GM19395 (cell line): Measurements from ENCODE around the gene MRPL12.

Source experiments
- ATAC-seq: cut with Tn5 transposase; IDR thresholded peaks from one replicate; pipeline ENCODE4 v1.9.1; 2021; ENCODE audit warnings: mild to moderate bottlenecking, moderate library complexity; ENCODE audit not compliant: unreplicated experiment

Gene MRPL12

DNA sequence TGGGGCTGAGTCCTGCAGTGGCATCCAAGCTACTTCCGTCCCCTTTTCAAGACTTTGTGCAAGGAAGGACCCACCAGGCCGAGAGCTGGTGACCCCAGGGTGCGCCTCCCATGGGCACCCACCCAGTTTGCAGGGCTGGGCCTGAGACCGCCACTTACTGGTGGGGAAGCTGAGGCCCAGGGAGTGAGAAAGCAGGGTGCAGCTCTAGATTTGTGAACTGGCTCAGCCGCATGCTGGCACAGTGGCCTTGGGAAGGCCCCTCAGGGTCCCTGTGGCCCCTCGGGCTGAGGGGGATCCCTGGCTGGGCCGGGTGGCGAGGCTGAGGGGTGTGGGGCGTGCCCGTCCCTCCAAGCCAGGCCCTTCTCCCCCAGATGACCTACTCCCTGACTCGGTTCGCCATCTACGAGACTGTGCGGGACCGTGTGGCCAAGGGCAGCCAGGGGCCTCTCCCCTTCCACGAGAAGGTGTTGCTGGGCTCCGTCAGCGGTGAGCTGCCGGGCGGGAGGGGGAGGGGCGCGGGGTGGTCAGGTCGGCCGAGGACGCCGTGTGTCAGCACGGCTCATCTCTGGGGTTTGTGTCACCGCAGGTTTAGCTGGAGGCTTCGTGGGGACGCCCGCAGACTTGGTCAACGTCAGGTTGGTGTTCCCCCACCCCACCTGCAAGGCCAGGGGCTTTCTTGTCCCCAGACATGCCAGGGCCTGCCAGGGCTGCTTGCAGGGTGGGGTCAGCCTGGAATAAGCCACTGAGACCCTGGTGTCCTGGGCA is 12.1 kb downstream of the MRPL12 start:
- no peak for ATAC-seq

DNA sequence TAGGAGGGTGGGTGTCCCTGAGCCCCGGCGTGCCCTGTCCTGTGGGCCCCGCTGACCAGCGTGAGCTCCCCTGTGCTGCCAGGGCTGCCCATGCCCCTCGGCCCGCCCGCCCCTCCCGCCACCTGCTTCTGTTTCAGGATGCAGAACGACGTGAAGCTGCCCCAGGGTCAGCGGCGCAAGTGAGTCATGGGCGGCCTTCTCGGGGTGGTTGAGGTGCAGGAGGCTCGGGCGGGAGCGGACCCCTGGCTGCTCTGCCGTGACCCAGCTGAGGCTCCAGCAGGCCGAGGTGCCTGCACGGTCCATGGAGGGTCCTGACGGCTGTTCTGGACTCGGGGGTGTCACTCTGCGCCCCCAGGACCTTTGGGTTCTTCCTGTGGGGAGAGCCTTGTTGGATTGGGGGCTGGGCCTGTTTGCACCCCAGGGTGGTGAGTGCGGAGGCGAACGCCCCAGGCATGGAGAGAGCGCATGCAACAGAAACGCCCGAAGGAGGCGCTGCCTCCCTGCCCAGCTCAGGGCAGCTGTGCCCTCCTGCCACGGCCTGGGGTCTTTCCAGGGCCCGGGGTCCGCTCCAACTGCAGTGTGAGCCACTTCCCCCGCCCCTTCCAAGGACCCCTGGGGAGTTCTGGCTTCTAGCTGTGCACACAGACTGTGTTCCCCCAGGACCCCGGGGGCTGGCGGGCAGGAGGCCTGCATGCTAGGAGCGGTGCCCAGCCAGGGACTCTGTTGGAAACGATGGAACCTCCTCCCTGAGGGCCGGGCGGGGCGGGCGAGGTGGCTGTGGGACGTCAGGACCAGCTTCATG is 12.9 kb downstream of the MRPL12 start:
- ATAC-seq: no peak

DNA sequence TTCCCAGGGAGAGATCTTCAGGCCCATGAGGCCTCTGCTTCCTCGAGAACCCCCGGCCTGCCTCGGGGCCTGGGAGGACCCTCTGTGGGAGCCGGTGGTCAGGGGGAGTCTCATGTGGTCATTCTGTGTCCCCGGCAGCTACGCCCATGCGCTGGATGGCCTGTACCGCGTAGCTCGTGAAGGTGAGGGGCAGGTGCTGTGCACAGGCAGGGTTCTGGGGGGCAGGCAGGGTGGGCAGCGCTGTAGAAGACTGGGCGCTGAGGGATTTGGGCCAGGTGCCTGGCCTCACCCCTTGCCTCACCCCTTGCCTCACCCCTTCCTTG is 13.5 kb downstream of the MRPL12 start:
- ATAC-seq: no peak

DNA sequence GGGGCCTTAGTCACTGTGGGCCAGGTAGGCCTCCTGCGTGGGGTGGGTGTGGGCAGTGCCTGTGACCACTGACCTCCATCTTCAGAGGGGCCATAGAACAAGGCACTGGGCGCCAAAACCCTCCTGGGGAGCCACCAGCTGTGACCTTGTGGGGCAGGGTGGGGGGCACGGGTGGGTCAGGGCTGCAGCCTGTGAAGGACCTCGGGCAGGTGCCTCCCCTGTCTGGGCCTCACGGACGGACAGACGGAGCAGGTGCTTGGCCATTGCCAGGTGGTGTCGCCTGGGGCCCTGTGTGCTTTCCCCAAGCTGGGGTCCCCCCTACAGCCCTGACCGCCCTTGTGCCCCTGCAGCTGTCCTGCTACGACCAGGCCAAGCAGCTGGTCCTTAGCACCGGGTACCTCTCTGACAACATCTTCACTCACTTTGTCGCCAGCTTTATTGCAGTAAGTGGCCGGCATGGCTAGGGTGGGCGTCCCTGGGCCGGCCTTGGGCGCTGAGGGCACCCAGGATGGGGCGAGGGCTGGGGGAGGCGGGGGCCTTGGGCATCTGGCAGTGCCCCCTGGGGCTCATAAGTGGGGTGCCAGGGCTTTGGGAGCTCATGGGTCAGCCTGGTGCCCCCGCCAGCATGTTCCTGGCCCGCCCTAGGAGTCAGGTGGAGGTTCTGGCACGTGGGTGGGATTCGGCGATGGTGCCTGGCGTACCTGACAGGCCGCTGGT is 14.0 kb downstream of the MRPL12 start:
- no peak for ATAC-seq

DNA sequence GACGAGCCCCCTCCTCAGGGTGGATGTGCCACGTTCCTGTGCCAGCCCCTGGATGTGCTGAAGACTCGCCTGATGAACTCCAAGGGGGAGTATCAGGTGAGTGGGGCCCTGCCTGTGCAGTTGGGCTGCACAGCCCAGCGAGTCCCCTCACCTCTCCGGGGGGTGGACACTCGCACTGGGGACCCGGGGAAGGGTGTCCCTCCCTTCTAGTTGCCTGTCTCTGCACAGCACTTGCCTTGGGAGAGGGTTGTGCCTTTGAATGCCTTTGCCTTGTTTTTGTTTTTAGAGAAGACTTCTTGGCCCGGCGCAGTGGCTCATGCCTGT is 14.6 kb downstream of the MRPL12 start:
- ATAC-seq: no peak

DNA sequence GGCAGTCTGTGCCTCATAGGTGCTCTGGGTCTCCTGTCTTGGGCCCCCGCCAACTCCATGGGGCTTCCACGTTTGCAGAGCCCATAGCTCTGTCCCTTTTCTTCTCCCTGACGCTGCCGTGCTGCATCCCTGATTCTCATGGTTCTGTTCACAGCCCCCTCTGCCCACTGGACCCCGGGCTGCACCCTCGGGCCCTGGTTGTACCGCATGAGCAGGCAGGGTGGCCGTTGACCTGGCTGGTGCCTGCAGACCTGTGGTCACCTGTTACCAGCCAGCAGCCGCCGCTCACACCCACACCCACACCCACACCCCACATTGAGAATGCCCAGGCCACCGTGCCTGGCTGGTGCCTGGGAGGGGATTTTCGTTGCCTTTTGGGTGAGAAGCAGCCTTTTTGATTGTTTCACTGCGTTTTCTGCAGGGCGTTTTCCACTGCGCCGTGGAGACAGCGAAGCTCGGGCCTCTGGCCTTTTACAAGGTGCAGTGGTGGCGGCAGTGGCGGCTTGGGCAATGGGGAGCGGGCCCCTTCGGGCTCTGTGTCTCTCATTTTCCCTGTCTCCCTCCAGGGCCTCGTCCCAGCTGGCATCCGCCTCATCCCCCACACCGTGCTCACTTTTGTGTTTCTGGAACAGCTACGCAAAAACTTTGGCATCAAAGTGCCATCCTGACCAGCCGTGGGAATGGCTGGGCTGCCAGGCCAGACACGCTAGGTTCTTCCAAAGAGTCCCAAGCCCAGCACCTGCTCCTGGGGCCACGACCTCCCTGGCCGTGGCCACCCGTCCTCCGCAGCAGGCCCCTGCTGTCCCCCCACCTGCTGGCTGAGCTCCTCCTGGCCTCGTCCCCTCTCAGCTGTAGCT is 16.5 kb downstream of the MRPL12 start:
- no peak for ATAC-seq

DNA sequence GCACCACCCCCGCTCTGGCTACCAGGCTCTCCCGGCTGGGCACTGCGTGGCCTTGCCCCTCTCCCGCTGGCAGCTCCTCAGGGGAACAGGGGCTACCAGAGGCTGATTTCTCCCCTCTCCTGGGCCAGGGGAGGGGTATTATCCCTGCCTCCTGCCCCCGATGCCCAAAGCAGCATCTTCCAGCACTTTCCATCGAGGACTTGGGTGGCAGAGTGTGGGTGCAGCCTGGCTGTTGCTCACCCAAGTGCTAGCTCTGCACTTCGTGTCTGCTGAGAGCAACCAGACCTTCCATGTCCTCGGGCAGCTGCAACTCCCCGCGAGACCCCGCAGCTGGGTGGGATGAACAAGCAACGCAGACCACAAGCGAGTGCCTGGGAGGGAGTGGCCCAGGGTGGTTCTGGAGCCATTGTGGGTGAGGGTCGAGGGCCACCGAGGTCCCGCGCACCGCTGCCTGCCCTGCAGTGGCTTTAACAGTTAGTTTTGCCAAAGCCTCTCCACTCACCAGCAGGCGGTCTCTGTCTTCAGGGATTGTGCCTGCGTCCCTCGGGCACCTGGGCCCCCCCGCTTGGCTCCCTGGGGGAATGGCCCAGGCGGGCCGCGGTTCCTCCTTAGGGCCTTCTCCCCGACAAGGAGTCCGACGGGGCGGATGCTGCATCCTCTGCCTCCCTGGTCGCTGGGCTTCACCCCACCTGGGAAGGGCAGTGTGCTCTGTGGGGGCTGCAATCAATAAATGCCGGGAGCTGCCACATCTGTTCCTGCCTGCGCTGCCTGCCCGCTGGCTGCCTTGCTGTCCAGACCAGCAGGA is 17.3 kb downstream of the MRPL12 start:
- no peak for ATAC-seq

DNA sequence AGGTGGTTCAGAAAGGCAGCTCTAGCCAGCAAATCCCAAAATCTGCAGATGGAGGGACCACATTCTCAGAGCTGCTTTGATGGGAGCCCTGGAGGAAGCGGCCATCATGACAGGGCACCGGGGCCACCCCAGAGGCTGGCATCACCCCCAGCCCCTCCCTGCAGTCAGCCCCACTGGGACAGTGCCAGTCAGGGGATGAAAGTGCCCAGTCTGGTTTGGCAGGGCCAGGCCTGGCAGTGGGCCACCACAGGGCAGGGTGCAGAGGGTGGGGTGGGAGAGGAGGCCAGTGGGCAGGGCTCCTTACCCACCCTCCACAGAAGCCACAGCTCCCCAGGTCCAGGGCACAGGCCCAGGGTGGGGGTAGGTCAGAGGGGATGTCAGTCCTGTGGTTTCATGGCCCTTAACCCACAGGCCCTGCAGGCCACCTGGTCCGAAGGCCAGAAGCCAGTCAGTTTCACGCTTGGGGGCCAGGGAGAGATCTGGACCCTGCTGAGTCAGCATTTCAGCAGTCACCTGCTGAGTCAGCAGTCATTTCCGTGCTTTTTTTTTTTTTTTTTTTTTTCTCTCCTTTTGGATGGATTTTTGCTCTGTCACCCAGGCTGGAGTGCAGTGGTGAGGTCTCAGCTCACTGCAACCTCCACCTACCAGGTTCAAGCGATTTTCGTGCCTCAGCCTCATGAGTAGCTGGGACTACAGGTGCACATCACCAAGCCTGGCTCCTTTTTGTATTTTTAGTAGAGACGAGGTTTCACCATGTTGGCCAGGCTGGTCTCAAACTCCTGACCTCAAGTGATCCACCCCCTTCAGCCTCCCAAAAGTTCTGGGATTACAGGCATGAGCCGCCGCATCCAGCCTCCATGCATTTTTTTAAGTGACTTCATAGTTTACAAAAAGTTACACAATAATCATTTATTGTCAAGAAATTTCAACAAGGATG is 19.3 kb downstream of the MRPL12 start:
- ATAC-seq: no peak

DNA sequence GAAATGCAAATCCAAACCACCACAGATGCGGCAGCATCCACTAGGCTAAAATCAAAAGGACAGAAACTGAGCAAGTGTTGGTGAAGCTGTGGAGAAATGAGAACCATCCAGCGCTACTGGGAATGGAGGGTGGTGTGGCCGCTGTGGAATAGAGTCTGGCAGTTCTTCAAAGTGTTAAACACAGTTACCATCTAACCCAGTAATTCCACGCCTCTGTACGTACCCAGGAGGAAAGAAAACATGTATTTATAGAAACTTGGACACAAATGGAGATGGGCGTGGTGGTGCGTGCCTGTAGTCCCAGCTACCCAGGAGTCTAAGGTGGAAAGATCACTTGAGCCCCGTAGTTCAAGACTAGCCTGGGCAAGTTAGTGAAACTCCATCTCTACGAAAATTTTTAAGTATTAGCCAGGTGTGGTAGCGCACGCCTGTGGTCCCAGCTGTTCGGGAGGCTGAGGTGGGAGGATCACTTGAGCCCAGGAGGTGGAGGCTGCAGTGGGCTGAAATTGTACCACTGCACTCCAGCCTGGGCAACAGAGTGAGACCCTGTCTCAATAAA is 20.6 kb downstream of the MRPL12 start:
- ATAC-seq: no peak

DNA sequence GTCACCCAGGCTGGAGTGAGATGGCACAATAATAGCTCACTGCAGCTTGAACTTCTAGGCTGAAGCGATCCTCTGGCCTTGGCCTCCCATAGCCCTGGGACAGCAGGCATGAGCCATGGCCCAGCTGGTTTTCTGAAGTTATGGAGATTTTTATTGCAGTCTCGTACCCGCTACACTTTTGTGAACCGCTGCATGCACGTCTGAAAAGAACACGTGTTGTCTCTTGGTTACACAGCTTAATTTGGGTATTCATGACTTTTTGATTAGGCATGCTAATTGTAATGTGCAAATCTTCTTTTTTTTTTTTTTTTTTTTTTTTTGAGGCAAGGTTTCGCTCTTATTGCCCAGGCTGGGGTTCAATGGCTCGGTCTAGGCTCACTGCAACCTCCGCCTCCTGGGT is 22.3 kb downstream of the MRPL12 start:
- no peak for ATAC-seq

DNA sequence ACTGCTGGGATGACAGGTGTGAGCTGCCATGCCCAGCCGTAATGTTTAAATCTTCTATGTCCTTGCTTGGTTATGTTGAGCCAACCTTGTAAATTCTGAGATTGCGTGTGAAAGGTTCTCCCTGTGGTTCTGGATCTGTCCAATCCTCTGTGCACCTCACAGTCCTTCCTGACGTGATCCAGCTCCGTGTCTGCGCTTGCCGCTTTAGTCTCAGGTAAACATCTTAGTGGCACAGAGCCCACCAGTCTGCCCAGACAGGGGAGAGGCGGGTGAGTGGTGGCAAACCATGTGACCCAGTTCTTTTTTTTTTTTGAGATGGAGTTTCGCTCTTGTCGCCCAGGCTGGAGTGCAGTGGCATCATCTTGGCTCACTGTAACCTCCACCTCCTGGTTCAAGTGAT is 22.8 kb downstream of the MRPL12 start:
- ATAC-seq: no peak

DNA sequence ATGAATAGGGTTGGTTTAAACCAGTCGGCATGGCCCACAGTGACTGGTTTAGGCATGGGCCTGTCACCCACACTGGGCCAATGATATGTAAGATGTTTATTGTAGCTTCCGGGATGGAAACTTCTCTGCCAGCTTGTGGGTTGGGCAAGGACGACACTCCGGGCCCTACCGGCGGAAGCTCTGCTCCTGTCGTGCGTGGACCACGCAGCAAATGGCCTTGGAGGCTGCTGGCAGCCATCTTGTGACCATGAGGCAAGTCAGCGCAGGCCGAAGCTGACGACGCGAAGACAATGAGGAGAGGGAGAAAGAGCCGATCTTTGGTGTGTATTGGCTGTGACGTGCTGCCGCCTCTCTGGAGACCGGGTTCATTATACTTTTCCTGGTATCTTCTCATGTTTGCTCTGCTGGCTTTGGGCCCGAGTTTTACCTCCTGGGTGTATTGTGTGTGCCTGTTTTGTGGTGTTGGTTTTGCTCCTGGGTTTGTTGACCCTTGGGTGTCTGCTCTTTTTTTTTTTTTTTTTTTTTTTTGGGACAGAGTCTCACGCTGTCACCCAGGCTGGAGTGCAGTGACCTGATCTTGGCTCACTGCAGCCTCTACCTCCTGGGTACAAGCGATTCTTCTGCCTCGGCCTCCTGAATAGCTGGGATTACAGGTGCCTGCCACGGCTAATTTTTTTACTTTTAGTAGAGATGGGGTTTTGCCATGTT is 24.3 kb downstream of the MRPL12 start:
- ATAC-seq: no peak

DNA sequence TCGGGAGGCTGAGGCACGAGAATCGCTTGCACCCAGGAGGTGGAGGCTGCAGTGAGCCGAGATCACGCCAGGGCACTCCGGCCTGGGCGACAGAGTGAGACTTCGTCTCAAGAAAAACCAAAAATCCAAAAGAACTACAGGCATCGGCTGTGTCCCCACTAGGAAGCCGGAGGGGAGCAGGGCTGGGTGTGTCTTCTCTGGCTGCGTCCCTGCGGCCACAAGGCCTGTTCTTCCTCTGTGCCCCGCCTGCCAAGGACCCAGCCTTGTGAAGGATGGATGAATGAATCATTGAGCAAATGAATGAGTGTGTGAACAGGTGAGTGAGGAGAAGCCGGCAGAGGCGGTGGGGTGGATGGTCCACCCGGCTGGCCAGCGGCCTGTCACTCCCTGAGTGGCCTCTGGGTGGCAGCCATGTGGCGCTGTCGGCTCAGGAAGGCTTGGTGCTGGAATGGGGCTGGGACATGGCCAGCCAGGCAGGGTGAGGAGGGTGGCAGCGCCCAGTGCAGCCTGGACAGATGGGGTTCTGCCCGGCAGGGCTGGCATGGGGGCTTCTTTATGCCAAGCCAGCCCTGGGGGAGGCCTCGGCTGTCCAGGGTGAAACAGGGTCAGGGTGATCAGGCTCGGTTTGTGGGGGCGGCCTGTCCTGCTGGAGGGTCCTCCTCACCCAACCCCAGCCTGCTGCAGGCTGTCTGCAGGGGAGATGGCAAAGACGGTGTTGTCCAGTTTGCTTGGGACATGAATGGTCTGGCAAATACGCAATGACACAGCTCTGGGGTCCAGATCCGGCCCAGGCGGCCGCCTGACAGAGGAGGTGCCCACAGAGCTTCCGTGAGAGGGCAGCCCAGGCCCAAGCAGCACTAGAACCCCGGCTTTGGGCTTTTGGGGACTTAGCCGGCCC is 30.6 kb downstream of the MRPL12 start:
- ATAC-seq: no peak

DNA sequence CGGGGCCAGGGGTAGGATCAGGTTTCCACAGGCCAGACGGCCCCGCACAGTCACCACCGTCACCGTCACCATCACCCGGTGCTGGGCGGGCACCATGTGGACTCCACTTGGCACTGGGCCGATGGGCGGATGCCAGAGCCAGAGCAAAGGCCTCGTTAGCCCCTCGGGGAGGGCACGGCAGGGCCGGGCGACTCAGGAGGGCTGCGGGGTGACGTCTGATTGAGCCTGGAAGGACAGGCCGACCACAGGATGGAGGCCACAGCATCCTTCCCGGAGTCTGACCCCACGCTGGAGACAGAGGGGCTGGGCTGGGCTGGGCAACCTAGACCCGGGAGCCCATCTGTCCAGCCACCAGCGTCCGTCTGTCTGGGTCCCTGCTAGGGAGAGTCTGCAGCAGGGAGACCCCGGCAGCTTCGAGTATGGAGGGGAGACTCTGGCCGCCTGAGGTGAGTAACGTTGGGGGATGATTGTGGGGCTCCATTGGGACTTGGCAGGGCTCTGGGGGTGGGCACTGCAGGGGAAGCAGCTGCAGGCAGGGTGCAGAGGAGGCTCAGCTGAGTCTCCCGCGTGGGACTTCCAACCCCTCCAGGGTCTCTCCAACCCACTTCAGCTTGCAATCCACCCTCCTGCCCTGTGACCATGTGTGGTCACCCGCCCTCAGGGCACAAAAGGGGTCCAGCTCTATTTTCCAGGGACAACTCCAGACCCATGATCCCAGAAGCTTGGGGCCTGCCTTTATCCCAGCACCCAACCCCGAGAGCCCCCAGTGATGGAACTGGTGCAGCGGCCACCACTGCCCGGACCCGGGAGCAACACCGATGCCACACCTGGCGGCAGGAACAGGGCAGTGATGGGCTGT is 31.5 kb downstream of the MRPL12 start:
- no peak for ATAC-seq

DNA sequence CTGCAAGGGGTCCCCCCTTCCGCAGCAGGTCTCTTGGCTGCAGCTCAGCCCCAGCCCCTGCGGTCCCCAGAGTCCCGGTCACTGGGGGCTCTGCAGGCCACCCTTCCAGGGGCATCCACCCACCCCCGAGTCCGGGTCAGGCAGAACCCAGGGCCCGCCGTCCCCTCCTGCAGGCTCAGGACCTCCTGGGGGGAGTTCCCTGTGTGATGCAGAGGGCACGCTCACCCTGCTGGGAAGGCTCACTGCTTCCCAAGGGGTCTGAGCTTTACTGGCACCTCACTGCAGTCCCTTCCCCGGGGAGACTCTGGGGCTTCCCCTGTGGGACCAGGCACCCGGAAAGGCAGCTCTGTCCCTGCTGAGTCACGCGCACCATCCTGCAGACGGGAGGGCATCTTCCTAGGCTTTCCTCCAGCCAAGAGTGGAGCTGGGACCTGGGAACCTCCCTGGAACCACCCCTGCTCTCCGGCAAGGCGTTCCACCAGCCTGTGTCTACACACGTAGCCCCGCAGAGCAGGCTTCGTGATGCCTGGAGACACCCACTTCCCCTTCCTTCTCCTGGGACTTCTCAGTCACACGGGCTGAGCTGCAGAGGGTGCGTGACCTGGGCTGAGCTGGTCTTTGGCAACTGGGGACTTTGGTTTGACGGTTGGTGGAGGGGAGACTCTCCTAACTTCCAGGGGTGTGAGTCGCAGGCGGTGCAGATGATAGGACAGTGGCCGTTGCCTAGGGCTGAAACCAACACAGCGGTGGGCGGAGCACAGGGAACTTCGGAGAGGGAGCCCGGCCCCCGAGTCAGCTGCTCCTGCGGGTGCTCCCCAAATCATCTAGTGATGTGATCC is 32.3 kb downstream of the MRPL12 start:
- ATAC-seq: no peak
